Fibroblast of upper back skin (primary cell): ENCODE data around the gene ITPR3.

Experiments used
- DNase-seq: peaks from one replicate; pipeline ENCODE4 v3.0.0-alpha.2; 2013

Gene ITPR3

DNA sequence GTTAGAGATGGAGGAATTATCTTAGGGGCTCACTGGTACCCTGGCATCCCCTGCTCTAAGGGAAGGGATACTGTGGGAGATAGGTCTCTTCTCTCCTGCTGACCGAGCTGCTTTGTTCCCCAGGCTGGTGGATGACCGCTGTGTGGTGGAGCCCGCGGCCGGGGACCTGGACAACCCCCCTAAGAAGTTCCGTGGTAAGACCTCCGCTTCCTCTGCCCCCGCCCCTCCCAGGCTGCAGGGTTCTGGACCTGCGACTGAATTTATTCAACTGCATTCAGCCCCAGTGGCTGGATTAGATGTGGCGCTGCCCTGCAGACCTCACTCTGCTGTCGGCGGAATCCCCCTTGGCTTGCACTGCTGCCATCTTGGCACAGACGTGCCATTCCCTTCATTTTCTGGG, 19.2 kb downstream of the ITPR3 start:
- no peak for DNase-seq

DNA sequence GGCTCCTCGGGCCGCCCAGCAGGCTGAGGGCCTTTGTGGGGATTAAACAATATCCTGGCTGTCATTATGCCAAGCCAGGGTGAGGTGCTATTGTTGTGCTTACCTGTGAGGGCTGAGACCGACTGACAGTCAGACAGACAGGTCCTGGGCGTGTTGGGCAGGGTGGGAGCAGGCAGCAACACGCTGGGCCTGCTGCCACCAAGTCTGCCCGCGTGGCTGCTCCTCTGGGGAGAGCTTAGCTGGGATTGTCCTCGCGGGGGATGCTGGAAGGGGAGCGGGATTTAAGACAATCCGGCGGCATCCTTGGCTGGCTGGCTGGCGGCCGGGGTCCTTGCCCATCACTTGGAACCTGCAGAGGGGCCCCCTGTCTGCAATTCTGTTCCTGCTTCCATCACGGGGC, 20.0 kb downstream of the ITPR3 start:
- no peak for DNase-seq

DNA sequence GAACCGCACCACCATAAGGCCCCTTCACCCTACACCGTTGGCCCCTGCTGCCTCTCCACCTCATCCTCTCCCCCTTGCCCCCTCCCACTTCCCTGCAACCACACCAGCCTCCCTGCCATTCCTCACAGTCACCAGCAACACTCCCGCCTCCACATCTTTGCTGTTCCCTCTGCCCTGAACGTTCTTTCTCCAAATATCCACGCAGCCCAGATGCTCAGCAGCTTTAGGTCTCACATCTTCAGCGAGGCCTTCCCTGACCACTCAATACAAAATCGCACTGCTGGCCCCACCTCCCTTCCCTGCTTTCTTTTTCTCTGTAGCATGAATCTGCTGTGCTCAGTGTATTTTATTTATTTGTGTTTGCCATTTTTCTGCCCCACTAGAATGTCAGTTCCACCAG, 20.5 kb downstream of the ITPR3 start:
- DNase-seq = no peak

DNA sequence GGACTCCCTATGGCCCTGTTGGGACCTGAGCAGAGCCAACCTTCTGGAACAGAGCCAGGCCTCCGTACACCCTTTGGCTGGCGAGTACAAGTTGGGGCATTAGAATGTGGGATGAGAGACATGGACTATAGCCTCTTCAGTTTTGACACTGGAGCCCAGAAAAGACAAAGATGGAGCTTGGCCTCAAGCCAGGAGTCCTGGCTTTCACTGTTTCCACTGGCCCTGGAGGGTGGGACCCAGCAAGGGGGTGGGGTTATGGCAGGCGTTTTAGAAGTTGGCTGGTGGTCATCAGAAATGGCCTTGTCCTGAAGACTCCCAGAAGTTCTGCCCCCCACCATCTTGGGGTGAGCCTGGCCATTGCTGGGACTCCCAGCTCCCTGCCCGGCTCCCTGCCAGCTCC, 21.8 kb downstream of the ITPR3 start:
- no peak for DNase-seq

DNA sequence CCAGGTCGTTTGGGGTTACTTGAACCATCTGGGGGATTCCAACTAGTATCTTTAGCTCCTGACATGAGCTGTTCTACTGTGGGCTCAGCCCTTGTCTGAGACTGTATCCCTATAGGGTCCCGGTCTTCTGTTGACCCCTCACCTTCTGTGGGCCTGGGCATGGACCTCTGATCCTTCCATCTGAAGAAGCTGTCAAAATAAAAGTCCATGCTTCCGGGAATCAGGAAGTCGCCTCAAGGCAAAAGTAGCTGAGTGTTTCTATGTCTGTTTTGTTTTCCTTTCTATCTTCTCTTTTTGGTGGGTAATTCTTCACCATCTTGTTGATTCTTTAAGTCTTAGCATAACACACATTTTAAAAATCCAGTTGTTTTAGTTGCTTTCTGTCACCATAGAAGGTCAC, 30.3 kb downstream of the ITPR3 start:
- DNase-seq = no peak

DNA sequence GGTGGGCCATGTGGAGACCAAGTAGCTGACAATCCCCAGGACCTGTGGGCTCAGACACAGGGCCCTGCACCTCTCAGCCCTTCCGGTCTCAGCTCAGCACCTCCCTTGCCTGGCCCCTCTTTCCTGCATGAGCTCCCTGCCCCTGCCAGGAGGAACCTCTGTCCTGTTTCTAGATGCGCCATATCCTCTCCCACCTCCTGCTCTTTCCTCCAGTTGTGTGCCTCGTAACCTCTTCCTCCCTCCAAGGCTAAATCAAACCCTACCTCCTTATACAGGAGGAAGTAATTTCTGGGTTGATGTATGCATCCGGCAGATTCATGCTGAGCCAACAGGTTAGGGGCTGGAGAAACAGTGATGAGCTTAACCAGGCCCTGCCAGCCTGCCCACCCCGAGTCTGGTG, 30.9 kb downstream of the ITPR3 start:
- no peak for DNase-seq

DNA sequence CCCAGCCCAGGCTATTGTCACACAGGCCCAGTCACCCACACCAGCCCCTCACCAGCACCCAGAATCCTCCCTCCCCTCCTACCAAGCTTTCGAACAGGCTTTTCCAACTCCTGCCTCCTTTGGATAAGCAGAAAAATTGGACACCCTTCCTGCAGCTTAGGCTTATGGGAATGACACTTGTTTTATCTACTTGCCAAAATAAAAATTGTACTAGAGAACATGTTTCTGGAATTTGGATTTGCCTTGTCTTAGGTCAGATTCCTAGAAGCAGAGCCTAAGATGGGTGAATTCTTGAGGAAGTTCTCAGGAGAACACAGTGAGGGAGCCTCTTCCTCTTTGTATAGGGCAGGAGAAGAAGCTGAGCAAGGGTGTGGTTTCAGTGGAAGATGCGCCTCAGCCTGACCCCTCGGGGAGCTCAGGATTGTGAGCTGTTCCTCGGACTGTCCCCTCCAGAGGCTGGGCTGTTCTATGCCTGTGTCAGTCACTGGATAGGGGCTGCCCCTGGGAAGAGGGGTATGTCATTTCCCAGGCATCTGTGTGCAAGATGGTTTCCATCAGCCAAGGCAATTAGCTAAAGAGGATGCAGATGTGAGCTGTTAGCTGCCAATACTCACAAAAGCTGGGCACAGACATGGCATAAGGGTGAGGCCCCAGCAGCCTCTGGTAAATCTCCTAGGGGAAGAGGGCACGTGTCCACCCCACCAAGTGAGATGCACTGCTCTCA, 33.9 kb downstream of the ITPR3 start:
- peak; percentile 34 for DNase-seq

DNA sequence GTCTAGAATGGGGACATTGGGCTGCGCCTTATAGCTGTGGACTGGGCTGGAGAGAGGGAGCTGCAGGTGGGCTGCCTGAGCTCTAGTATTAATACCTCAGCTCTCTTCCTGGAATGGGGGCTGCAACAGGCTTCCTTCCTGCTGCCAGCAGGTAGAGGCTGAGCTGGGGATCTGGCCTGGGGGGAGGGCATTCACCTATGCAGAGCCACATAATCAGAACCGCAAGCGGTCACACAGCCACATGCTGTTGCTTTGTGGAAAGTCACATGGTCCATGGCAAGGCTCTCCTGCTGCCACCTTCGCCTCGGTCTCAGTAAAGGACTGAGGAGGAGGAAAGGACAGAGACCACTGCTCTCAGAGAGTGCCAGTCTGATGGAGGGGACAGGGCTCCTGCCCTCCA, 35.7 kb downstream of the ITPR3 start:
- DNase-seq = no peak

DNA sequence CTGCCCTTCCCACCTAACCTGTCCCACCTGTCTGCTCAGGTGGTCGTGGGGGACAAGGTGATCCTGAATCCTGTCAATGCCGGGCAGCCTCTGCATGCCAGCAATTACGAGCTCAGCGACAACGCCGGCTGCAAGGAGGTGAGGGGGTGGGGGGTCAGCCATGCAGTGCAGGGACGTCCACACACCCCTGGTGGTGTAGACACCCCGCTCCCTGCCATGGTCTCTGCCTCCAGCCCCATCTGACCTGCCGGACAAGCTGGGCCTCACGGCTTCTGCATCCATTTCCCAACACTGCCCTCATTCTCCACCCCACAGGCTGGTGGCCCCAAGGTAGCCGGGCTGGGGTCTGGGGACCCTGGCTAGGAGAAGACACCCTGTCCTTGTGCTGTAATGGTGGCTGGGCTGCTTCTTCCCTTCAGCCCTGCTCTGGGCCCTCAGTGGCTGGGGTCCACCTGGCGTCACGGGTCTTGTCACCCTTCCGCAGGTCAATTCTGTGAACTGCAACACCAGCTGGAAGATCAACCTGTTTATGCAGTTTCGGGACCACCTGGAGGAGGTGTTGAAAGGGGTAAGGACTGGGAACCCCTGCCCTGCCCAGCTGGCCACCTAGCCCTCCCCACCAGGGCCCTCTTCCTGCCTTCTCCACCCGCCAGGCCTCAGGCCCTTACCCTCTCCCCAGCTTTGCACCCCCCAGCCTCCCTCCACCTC, 38.0 kb downstream of the ITPR3 start:
- DNase-seq = no peak

DNA sequence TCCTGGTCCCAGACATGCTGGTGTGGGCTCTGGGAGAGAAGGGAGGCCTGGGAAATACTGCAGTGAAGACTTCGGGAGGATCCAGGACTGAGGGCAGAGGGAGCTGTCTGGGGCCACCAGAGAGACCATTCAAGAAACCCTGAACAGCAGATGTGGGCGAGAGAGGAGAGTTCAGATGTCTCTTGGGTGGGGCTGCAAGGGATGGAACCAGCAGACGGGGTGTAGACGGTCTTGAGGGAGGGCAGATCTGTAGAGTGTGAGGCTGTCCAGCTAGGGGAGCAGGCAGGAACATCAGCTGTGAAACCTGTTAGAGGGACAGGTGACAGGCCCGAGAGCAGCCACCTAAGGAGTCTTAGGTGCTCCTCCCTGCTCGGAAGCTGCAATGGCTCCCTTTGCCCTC, 38.9 kb downstream of the ITPR3 start:
- DNase-seq = no peak

DNA sequence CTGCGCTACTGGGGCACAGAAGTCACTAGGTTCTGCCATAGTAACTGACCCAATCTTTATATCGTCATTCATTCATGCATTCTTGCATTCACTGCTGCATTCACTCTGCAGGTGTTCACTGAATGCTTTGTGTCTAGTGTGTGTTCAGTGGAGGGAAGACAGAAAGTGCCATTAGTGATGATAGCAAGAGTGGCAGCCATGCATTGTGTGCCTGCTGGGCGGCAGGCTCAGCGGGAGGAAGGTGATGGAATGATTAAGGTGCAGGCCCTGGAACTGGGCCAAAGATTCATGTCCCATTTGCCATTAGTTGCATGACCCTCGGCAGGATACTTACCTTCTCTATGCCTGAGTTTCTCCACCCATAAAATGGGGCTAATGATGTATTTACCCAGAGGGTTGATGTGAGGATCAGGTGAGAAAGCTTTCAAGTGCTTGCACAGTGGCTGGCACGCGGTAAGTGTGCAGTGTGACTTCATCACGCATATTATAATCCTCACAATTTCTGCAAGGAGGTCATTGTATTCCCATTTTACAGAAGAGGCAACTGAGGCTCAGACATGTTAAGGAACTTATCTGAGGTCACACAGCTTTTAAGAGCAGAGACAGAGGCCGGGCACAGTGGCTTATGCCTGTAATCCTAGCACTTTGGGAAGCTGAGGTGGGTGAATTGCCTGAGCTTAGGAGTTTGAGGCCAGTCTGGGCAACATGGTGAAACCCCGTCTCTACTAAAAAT, 40.1 kb downstream of the ITPR3 start:
- DNase-seq = no peak

DNA sequence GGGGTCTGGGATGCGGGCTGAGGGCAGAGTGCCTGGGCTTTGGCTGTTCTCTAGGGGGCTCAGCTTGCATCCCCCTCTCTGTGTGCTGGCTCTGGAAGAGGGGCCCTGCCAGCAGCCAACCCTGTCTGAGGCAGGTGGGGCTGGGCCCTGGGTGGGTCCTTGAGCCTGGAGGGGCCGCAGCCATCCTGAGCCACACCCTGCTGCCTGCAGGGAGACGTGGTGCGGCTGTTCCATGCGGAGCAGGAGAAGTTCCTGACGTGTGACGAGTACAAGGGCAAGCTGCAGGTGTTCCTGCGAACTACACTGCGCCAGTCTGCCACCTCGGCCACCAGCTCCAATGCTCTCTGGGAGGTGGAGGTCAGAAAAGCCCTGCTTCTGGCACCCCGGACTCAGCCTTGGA, 41.2 kb downstream of the ITPR3 start:
- DNase-seq = no peak

DNA sequence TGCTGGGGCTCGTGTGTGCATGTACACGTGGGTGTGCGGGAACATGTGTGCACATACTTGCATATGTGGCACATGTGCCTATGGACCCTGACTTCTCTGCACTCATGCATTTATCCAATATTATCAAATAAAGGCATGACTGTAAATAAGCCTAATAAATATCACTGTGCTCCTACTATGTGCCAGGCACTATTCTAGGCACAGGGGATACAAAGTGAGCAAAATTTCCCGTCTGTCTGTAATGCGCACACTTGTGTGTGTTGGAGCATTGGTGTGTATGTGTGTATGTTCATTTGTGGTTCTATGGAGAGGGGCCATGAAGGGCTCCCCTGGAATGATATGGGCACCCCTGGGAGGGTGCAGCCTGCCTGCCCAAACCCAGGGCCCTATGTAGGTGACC, 41.9 kb downstream of the ITPR3 start:
- no peak for DNase-seq

DNA sequence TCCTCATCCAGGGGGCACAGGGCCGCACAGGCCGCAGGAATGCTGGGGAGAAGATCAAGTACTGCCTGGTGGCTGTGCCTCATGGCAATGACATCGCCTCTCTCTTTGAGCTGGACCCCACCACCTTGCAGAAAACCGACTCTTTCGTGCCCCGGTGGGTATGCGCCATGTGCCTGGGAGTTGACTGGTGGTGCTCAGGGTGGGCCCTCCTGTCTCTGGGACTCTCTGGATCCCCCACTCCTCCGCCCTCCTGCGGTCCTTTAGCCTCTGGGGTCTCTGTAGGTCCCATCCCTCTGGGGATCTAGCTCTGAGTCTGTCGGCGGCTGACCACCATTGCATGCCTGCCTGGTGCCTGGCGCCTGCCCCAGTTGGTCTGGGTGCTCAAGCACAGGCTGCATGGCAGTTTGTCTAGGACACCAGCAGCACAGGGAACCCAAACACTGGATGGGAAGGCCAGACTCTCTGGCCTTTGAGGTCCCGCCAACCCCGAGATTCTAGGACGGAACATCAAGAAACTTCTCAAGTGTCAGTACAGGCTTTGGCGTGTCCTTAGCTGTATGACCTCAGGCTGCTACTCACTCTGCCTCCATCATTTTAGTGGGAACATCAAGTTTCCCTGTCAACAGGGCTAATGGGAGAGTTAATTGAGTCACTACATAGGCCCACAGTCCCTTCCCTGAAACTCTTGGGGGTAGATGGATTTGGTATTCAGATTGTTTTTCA, 42.8 kb downstream of the ITPR3 start:
- DNase-seq = no peak

DNA sequence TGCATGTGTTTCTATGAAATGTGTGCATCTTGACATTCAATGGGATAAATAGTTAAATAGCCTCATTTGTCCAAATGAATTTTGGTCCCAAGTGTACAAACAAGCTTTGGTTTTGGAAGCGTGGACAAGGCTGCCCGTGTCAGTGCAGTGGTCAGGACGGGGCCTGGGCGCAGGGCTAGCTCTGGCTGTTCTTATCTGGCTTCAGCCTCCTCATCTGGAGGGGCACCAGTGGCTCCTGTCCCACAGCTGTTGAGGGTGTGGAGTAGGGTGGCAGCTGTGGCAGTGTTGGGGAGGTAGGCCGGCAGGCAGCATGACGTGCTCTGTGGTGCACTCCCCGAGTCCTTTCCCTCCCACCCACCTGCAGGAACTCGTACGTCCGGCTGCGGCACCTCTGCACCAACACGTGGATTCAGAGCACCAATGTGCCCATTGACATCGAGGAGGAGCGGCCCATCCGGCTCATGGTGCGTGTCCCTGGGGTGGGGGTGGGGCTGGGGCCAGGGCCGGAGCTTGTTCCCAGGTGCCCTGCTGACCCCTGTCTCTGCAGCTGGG, 43.5 kb downstream of the ITPR3 start:
- no peak for DNase-seq

DNA sequence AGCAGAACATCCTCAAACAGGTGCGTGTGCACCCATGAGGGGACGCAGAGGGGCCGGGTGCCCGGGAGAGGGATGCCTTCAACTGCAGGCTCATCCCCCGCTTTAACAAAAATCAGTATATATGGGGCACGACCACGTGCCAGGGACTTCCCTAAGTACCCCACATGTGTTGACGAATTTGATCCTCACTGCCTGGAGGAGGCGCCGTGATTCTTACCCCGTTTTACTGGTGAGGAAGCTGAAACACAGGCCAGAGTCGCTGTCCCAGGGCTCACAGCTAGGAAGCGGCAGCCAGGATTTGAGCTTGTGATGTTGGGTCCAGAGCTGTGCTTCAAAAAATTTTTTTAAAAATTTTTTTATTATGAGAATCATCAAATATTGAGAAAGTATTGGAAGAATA, 44.8 kb downstream of the ITPR3 start:
- DNase-seq = no peak

DNA sequence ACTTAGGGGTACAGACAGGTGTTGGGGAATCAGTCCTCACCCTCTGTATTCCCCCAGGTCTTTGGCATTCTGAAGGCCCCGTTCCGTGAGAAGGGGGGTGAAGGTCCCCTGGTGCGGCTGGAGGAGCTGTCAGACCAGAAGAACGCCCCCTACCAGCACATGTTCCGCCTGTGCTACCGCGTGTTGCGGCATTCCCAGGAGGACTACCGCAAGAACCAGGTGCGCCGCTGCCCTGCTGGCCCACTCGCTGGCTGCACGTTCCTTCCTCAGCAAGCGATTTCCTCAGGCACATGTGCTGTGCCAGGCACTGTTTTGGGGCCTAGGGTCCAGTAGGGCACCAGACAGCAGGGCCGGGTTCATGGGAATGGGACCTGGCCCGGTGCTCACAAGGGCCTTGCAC, 46.0 kb downstream of the ITPR3 start:
- DNase-seq = no peak

DNA sequence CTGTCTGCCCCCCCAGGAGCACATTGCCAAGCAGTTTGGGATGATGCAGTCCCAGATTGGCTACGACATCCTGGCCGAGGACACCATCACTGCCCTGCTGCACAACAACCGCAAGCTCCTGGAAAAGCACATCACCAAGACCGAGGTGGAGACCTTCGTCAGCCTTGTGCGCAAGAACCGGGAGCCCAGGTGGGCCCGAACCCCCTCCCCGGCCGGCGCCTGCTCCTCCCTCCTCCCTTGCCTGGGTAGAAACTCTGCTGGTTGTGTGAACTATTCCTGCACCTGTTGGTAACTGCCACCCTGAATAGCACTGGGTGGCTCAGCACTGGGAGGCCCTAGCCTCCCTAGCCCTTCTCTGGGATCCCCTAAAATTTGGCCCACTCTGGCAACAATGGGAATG, 46.7 kb downstream of the ITPR3 start:
- DNase-seq = no peak

DNA sequence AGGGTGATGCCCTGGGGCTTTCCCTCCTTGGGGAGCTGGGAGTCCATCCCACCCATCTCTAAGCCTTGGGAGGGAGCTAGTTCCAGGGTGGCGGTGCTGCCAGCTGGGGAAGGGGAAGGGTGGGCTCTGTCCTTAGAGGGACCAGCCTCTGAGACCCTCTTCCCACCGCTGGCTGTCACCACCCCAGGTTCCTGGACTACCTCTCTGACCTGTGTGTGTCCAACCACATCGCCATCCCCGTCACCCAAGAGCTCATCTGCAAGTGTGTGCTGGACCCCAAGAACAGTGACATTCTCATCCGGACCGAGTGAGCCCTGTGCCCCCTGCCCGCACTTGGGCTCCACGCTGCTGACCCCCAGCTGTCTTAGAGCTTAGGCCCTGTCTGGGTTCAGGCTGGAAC, 47.2 kb downstream of the ITPR3 start:
- no peak for DNase-seq

DNA sequence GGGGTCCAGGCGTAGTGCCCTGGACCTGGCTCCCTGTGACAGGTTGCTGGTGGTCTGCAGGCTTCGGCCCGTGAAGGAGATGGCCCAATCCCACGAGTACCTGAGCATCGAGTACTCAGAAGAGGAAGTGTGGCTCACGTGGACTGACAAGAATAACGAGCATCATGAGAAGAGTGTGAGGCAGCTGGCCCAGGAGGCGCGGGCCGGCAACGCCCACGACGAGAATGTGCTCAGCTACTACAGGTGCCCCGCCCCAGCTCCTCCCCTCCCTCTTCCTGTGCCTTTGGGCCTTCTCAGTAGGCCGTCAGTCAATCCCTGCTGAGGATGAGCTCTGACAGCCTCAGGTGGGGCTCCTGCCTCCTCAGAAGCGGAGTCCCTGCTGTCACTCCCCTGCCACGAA, 47.8 kb downstream of the ITPR3 start:
- DNase-seq = no peak

DNA sequence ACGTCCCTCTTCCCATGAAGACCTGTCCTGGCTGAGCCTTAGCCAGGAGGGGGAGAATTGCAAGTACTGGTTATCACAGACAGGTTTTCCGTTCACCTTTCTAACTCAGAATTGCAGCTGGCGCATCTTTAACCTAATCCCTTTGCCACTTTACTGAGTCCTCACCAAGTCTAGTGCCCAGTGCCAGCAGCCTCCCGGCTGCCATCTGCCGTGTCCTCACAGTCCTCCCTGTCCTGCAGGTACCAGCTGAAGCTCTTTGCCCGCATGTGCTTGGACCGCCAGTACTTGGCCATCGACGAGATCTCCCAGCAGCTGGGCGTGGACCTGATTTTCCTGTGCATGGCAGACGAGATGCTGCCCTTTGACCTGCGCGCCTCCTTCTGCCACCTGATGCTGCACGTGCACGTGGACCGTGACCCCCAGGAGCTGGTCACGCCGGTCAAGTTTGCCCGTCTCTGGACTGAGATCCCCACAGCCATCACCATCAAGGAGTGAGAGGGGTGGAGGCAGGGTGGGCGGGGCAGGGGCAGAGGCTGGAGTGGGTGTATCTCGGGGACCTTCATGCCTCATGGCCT, 49.1 kb downstream of the ITPR3 start:
- no peak for DNase-seq

DNA sequence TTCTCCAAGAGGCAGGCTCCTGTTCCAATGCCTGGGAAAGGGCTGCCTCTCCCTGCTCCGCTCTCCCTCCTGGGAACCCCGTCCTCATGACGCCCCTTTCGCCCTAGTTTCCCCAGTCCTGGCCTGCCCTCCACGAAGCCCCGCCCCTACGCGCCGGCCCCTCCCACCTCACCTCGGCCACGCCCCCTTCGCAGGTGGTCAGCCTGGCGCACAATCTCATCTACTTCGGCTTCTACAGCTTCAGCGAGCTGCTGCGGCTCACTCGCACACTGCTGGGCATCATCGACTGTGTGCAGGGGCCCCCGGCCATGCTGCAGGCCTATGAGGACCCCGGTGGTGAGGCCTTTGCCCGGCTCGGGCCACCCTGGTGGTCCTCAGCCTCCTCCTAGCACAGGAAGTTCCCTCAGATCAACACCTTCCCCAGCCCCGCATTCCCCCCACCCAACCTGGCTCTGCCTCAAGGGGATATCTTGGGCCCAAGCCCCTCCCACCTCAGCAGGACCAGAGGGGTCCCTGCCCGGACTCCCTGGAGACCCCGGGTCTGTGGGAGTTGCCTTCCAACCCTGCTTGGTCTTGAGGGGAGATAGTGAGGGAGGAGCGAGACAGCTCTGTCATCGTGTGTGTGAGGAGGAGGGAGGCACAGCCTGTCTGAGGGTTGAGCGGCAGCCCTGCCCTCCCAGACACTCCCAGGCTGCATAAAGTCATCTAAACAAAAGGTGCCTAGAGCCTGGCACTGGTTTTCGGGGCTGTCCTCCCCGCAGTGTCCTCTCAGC, 50.0 kb downstream of the ITPR3 start:
- DNase-seq = no peak
